Stimulated activated CD4-positive, alpha-beta T cell treated with anti-CD3 and anti-CD28 coated beads, TNF-alpha, amount 100 ng/mL, for 24 hours (primary cell): ENCODE measurements around the gene SPATA46.
"Not testable (repeated sequence)": the region's sequence is repeated elsewhere in the genome, so short reads cannot be mapped to it uniquely, and the experiment has no call there.

Source experiments
- DNase-seq, 3 experiments: peaks; one replicate each; pipeline ENCODE4 v3.0.0-alpha.2; 2020; ENCODE audit warnings: low read depth in 3 of 3

Gene SPATA46

DNA sequence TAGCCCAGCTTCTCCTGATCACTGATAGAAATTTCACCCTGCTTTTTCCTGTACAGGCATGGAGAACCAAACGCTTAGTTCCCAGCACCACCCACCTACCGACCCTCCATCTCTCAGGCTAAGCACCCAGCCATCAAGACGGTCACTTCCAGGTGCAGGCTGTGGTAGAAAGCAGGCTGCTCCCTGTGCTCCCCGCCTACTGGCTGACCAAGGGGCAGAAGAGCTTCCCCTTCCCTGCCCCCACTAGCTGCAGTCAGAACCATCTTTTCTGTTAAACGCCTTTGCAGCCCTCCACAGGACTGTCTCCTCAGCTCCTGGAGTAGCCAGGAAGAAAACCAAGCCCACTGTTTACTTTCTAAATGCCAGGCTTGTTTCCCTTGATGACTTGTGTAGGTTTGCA lies 23.0 kb downstream of the SPATA46 start:
- no peak for DNase-seq

DNA sequence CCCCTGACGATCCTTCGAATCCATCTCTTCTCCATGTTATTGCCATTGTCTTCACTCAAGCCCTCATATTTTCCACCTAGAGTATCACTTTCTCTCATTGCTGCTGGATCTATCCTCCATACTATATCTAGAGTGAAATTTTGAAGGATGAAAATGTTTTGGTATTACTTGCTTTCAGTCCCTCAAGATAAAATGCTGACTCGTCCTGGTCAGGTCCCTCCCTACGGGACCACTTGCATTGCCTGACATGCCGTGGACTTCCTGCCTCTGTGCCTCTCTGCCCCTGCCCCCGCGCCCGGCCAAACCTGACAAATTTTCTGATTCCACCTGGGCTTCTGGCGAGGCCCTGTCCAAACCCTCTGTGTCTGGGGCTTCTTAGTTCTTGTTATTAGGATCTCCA lies 23.6 kb downstream of the SPATA46 start:
- DNase-seq, result no peak

DNA sequence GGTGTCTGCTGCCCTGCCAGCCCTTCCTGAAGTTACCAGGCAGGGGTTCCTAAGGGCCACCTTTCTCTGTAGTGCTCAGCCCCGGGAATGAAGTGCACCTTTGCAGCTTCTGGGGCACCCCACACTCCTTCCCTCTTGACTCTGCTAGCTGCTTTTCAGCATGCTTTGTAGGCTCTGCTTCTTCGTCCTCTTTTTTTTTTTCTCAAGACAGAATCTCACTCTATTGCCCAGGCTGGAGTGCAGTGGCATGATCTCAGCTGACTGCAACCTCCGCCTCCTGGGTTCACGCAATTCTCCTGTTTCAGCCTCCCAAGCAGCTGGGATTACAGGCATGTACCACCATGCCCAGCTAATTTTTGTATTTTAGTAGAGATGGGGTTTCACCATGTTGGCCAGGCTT lies 24.8 kb downstream of the SPATA46 start:
- DNase-seq, result not testable (repeated sequence)

DNA sequence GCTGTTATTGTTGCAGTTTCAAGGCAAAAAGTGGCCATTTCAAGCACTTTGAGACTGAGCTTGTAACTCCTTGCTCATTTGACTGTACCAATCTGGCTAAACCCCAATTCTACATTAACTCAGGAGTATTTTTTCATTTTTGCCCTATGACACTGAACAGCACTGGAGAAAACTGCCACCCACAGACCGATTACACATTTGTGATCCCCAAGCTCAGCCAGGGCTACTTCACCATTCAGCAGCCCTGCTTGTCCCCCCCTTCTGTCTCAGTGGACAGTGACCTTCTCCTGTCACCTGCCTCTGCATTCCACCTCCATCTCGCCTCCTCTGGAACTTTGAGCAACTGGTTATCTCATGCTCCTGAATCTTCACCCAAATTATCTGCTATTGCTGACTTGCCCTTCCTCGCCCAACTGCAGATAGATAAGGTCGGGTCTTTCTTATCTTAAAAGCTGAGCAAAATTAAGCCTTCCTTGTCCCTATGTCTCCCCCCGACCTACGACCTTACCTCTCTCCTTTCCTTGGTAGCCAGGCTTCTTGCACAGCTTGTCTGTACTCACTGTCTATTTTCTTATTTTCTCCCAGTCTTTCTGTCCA lies 25.3 kb downstream of the SPATA46 start:
- no peak for DNase-seq

DNA sequence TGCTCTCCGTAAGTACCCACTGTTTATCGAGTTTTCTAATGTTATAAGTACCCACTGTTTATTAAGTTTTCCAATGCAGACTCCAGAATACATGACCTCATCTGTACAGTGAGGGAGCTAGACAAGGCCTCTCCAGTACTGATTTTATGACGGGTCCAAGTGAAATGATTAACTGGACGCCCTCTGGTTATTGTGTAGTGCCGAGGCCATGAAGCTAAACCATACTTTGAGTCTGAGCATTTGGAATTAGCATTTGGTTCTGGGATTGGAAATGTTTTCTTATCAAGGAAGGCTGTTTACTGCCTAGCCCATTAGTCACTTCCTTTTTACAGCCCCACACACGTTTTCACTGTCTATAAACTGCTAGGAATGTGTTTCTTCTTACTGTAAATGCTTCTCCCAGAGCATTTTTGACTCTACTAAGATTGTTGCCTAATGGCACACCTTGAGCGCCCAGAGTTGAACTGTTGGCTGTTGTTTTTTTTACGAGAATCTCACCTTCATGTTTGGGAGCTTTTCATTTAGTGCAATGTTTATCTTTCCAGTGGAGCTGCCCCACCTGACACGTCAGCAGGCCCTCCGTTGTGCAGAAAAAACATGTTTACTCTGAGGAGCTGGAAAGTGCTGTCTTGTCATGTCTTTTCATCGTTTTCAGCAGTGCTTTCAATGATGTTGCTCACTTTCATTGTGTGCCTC lies 26.9 kb downstream of the SPATA46 start:
- DNase-seq, result no peak

DNA sequence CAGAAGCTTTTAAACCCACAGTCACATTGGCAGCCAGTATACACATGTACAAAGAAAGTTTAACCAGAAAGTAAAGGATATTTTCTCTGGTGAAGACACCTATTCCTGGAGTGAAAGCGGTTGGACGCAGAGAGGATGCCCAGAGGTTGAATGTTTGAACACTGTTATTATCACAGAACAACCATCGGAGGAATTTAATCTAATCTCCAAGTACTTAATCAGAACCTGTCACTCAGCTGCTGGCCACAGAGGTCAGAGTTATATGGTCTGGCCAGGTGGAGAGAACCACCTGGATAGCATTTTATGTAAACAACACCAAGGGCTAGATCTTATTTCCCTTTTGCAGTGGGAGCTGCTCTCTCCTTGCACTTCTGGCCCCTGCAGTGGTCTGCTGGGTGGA lies 29.4 kb downstream of the SPATA46 start:
- DNase-seq, result no peak

DNA sequence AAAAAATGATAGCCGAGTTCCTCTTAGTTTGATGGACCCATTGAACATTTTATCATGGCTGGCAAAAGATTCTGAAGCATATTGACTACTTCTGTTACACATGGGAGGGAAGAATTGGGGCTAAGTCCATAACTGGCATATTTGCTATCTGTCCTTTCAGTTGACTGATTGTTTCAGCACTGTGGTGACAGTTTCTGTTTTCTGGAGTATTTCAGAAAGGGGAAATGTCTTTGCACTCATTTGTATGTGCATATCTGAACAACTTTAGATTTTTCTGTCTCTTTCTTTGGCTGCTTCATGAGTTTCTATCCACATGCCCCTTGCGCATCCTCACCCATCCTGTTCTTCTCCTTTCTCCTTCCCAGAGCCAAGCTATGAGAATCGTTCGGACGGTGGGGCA lies 33.2 kb downstream of the SPATA46 start:
- DNase-seq, result no peak

DNA sequence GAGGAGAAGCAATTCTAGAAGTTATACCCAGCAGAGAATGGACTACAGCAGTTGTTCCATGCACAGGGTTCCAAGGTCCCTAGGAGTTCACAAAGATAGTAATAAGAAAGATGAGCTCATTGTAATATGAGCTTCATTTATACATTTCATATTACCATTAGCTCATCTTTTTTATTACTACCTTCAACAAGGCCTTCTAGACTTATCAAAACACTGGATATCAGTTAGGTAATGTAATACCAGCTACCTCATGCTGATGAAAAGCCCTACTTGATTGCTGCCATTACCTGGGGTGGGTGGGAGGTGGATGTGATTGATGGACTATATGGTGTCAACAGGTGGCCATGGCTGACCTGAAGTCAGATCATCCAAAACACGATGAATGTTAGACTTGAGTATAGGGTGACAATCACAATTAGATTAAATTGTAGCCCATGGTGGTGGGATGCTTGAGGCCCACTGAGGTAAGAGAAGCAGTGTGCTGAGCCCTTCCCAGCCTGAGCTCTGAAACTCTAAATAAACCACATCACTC lies 34.1 kb downstream of the SPATA46 start:
- no peak for DNase-seq

DNA sequence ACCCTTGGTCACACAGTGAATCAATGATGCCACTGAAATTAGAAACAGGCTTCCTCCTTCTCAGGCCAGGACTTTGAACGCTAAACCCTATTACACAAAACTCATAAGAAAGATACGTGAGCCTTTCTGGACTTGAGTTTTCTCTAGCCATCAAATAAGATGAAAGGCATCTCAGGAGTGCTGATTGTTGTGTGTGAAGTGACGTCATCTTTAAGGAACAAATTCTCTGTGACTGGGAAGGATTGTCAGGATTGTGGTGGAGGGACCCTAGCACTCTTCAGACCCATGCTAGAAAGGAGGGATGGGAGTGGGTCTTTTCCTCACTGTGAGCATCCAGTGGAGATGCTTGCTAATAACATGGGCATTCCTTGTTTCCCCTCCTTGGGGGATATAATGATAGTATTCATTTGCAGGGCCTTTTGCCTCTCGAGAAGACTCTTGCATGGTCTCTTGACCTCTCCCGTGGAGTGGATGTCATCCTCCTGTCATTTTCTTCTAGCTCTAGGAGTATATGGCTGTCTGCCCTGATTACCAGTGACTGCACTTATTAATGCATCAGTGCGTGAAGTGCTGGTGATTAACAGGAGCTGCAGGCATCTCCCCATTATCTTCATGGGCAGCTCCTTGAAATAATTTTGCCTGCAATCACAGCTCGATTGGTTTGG lies 39.9 kb downstream of the SPATA46 start:
- DNase-seq, result no peak

DNA sequence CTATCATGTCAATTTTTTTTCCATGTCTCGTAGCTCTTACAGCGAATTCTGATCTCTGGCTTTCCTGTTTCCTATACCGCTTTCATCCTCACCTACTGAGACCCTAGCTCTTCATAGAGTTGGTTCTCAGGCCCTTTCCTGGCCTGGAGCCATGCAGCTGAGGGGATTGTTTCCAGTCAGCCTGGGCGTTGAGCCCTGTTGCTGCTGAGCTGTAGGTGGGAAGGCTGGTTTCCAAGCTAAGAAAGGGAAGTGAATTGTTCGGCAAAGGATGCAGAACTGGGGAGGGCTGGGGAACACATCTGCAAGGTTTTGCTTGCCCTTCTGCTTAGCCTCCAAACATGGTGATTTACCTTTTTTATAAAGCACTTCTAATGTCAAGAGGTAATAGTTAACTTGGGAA lies 41.5 kb downstream of the SPATA46 start:
- no peak for DNase-seq

DNA sequence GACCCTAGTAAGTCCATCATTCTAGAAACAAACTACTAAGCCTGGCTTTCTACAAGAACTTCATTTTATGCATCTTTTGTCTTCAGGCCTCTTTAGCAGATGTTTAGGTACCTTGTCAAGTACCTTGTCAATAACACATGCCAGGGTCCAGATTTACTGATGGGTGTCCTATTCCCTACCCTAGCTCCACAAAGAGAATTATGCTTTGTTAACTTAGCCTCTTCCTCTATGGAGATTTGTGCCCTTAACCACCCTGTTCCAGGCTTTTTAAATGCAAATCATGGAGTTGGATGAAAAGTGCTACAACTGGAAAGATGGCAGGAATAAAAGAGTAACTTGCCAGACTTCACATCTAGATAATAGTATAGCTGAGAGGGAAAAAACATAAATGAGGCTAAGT lies 42.7 kb downstream of the SPATA46 start:
- no peak for DNase-seq

DNA sequence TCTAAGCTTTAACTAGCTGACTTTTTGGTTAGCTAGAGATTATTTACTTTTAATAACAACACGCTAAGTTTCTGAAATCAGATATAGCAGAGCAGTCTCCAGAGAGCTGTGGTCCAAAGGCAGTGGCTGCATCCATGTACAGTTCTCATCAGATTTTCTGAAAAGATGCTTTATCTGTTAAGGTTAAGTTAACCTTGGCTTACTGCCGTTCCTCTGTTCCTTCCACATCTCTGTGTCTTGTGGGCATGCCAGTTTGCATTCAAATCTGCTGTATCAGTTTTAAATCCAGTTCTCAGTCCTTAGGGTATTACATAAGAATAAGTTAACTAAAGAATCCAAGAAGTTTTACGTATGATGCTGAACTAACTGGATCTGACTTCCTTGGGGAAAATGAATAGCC lies 46.8 kb downstream of the SPATA46 start:
- no peak for DNase-seq

DNA sequence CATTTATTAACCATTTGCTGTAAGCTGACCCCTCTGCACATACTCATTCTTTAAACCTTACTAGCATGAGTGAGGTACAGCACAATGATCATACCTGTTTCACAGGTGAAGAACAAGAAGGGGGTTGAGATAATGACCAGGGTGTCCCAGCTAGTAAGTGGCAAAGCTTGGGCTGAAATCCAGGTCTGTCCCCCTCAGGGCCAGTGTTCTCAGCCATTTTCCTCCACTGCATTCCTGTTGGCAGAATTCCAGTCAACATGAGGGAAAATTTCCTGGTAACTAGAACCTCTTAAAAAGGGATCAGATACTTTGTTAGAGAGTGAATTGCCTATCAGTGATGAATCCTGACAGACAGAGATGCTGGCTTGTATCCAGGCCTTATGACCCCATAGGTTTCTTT lies 48.1 kb downstream of the SPATA46 start:
- DNase-seq, result no peak

DNA sequence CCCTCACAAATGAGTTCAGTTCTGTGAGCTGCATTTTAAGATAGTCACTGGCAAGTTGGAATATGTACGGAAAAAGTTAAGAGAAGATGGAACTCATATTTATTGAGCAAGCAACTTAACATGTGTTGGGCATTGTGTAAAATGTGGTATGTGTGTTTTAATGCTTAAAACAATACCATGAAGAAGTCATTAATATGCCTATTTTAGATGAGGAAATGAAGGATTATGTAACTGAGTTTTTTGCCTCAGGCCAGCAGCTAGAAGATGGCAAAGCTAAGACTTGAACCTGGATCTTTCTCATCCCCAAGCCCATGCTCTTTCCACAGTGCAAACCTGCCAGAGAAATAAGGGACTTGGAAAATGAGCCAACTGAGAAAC lies 48.9 kb downstream of the SPATA46 start:
- DNase-seq, result no peak

DNA sequence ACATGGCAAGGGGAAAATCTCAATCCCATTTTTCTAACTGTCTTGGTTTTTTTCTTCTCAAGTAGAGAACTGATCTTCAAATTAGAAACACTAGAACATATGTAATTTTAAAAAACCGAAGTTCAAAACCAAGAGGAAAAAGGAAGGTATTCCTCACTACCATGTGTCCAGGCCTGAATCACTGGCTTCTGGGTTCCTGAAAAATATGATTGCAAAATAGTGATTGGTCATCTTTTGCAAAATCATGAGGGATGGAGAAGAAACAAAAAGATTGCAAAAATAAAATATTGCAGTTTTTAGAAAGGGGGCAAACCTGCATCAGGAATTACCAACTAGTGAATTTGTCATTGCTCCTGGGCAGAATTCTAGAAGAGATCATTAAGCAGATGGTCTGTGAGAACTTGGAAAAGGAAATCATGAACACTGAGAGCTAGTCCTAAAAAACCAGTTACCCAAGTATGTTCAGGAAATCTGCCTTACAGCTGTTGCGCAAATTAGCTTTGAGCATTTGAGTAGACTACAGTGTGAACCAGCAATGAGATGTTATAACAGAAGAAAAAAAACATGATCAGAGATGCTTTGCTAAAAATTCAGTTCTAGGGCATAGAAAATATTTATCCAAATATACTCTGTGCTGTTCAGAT lies 49.4 kb downstream of the SPATA46 start:
- no peak for DNase-seq

DNA sequence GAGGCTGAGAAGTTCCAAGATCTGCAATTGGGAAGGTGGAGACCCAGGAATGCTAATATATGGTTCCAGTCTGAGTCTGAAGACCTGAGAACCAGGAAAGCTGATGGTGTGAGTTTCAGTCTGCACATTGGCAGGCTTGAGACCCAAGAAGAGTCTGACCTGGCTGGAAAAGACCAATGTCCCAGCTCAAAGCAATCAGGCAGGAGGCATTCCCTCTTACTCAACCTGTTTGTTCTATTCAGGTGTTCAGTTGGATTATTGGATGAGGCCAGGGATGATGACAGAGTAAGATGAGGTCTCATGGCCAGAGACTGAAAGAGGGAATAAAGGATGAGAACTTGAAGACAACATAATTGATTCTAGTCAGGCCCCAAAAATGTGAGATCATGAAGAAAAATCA lies 50.1 kb downstream of the SPATA46 start:
- DNase-seq, result no peak

DNA sequence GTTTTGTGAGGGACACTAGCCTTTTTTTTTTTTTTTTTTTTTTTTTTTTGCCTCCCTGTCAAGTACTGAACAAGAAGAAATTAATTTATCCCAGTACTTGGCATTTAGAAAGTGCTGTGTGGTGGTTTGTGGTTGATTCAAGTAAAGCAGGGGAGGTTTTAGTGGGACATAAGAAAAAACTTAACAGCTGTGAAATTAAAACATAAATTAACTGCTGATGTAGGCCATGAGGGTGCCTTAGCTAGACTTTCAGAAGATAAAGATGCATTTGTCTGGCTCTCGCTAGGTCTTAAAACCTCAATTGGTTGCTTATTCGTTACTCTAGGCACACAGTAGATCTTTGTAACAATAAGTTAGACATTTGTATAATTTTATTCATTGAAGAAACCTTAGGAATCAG lies 52.3 kb downstream of the SPATA46 start:
- DNase-seq, result no peak
